Lung (tissue), 12 donors: ENCODE data around the gene MSANTD1. TPM values are rescaled to one million over a fixed set of nuclear protein-coding genes. Genes with fewer than 3 reads are reported as not detected.

Source experiments
- ATAC-seq: fragments of 200-7000 bp; cut with Tn5 transposase; one replicate; pipeline ENCODE4 v1.9.1; 2020; ENCODE audit warnings: moderate number of reproducible peaks; ENCODE audit not compliant: insufficient read depth, low FRiP score
- DNase-seq, 3 donors: peaks; one replicate each; pipeline ENCODE4 v3.0.0-alpha.2; 2013 to 2017
- H3K27ac ChIP-seq, 2 donors: one replicate each; pipeline ENCODE4 v1.5.1; 2013; ENCODE audit warnings: mild to moderate bottlenecking in 2 of 2, moderate library complexity in 2 of 2, control low read depth in 1 of 2, inconsistent platforms in 1 of 2, low read depth in 1 of 2, low read length in 1 of 2
- H3K27me3 ChIP-seq, 3 donors: one replicate each; pipeline ENCODE4 v1.5.1; 2013; ENCODE audit warnings: low read length in 2 of 3; ENCODE audit not compliant: control insufficient read depth in 3 of 3, insufficient read depth in 3 of 3
- H3K36me3 ChIP-seq, 4 donors: one replicate each; pipeline ENCODE4 v1.5.1; 2013; ENCODE audit warnings: low read length in 4 of 4, mild to moderate bottlenecking in 1 of 4, moderate library complexity in 1 of 4; ENCODE audit not compliant: control insufficient read depth in 4 of 4, insufficient read depth in 4 of 4
- H3K4me1 ChIP-seq, 5 donors: one replicate each; pipeline ENCODE4 v1.5.1; 2013; ENCODE audit warnings: low read length in 5 of 5, mild to moderate bottlenecking in 2 of 5, moderate library complexity in 1 of 5; ENCODE audit not compliant: control insufficient read depth in 5 of 5, insufficient read depth in 5 of 5
- H3K4me3 ChIP-seq: one replicate; pipeline ENCODE4 v1.5.1; 2013; ENCODE audit warnings: mild to moderate bottlenecking, control low read depth, moderate library complexity
- H3K9ac ChIP-seq, 2 donors: one replicate each; pipeline ENCODE4 v1.5.1; 2013; ENCODE audit warnings: low read length in 2 of 2, control low read depth in 1 of 2; ENCODE audit not compliant: insufficient read depth in 1 of 2
- H3K9me3 ChIP-seq, 4 donors: one replicate each; pipeline ENCODE4 v1.5.1; 2013; ENCODE audit warnings: low read length in 3 of 4, mild to moderate bottlenecking in 1 of 4, moderate library complexity in 1 of 4; ENCODE audit not compliant: control insufficient read depth in 4 of 4, insufficient read depth in 3 of 4
- CTCF ChIP-seq: IDR thresholded peaks from 2 replicates; pipeline ENCODE4 v1.5.1; 2012; ENCODE audit warnings: mild to moderate bottlenecking; ENCODE audit errors: control extremely low read depth, extremely low read depth
- WGBS, 2 donors: extraction: QIAGEN DNeasy Blood & Tissue Kit; methylation state at CpG; one replicate each; pipeline ENCODE4 v1.1.7; 2013; 5-methylcytosine and 5-hydroxymethylcytosine counted together
- polyA plus RNA-seq, 2 donors: library from polyadenylated mRNA; stranded (reverse); fragments of 200-250 nt; gene quantifications; one replicate each; pipeline ENCODE4 v1.2.1, GENCODE V29; 2013
- total RNA-seq, 2 donors: library from RNA; depleted of rRNA in 1 of 2; stranded (reverse); fragments of >200 nt in 1 of 2; gene quantifications; one replicate each; pipeline ENCODE4 v1.2.1, GENCODE V29; 2014 to 2021
- donor health status: control.
- donor health status: control.
- donor health status: Bipolar disorder and iron deficiency.
- donor health status: healthy.
- donor health status: DM: yes; HTN: yes; CAD: no.

MSANTD1 gene
- total and polyA plus RNA-seq, 4 donors = 0.35 to 1.4 (median 0.88) TPM

- Histone ChIP-seq H3K36me3 (peaks cover 15 to 82% (median 43%) of the 10 kb centered on the region in 4 donors), H3K4me1 (no peaks in the 10 kb centered on the region), H3K9me3 (peaks cover 0 to 4% (median 0%) of the 10 kb centered on the region in 4 donors), H3K27me3 (peaks cover 0 to 2% (median 0%) of the 10 kb centered on the region in 3 donors), H3K9ac (no peak overlapping the region), H3K4me3 (no peak overlapping the region), H3K27ac (no peak overlapping the region)
- no peak for ATAC-seq
- WGBS, 2 donors = 90 to 91% methylated on average over 23 of the region's 23 CpGs
- no peak for DNase-seq
- no peak for TF ChIP-seq CTCF
Observed at GRCh38 chr4:3234171-3235029, 14.6 kb upstream of the MSANTD1 start.

GRCh38 chr4:3235030-3235345 lies 14.0 kb upstream of the MSANTD1 start:
- no peak for DNase-seq

GRCh38 chr4:3235581-3235980 lies 13.4 kb upstream of the MSANTD1 start:
- no peak for DNase-seq
- no peak overlapping the region for H3K4me3 ChIP-seq
- no peak overlapping the region for H3K9ac ChIP-seq
- H3K27me3 ChIP-seq = no peaks in the 10 kb centered on the region
- 97% methylated on average over 11 of the region's 11 CpGs for WGBS, 2 donors
- H3K27ac ChIP-seq = no peak overlapping the region
- TF ChIP-seq CTCF = no peak
- no peaks in the 10 kb centered on the region for H3K4me1 ChIP-seq
- H3K9me3 ChIP-seq = peaks cover 0 to 2% (median 0%) of the 10 kb centered on the region in 4 donors
- H3K36me3 ChIP-seq = peaks cover 8 to 82% (median 37%) of the 10 kb centered on the region in 4 donors
- ATAC-seq = no peak

More at GRCh38 chr4:3235030-3235345, 14.0 kb upstream of the MSANTD1 start:
- H3K9ac ChIP-seq = no peak overlapping the region
- peaks cover 9 to 82% (median 39%) of the 10 kb centered on the region in 4 donors for H3K36me3 ChIP-seq
- no peak for ATAC-seq
- H3K27me3 ChIP-seq = no peaks in the 10 kb centered on the region
- no peaks in the 10 kb centered on the region for H3K4me1 ChIP-seq
- H3K9me3 ChIP-seq = peaks cover 0 to 2% (median 0%) of the 10 kb centered on the region in 4 donors
- no peak overlapping the region for H3K4me3 ChIP-seq
- WGBS, 2 donors = 93 to 98% methylated on average over 14 of the region's 14 CpGs
- H3K27ac ChIP-seq = no peak overlapping the region
- TF ChIP-seq CTCF = no peak
